ENCODE measurements around the gene PCGF3. TPM values are rescaled to one million over a fixed set of nuclear protein-coding genes. Genes with fewer than 3 reads are reported as not detected.

The PCGF3 gene
- total and polyA plus RNA-seq, 10 of the 15 experiments (the other 5 are each of a cell fraction or from before 2014, with no cell fraction given) = 2.2 to 43.8 (median 15.9) TPM

DNA sequence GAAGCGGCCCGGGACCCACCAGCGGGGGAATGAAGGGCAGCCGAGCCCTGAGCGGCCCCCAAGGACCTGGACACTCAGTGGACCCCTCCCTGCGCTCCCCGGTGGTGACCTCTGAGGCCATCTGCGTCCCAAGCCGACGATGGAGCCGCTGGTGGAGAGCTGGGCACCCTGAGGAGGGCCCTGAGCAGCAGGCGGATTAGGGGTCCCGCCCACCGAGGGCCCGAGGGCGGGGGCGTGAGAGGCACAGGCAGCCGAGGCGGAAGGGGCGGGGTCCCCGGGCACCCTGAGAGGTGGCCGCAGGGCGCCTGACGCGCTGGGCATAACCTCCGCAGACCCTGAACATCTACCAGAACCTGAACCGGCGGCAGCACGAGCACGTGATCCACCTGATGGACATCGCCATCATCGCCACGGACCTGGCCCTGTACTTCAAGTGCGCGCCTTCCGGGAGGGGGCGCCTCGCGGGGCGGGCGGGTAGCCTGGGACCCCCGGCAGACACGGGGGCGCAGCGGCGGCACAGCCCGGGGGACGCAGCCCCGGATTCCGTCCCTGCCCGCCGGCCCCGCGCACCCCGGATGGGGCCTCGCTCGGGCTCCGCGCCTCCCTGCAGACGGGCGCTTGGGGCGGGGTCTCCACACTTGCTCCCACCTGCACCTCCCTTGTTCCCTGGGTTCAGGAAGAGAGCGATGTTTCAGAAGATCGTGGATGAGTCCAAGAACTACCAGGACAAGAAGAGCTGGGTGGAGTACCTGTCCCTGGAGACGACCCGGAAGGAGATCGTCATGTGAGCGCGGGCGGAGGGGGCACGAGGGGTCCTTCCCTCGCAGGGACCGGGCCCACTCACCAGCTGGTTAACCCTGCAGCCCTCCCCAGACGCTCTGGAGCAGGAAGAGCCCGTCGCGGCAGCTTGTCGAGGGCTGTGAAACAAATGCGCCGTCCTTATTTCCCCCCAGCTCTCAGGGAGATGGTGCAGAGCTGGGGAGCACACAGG is 41.9 kb upstream of the PCGF3 start (continued):
- TF ChIP-seq, protein P1, sequence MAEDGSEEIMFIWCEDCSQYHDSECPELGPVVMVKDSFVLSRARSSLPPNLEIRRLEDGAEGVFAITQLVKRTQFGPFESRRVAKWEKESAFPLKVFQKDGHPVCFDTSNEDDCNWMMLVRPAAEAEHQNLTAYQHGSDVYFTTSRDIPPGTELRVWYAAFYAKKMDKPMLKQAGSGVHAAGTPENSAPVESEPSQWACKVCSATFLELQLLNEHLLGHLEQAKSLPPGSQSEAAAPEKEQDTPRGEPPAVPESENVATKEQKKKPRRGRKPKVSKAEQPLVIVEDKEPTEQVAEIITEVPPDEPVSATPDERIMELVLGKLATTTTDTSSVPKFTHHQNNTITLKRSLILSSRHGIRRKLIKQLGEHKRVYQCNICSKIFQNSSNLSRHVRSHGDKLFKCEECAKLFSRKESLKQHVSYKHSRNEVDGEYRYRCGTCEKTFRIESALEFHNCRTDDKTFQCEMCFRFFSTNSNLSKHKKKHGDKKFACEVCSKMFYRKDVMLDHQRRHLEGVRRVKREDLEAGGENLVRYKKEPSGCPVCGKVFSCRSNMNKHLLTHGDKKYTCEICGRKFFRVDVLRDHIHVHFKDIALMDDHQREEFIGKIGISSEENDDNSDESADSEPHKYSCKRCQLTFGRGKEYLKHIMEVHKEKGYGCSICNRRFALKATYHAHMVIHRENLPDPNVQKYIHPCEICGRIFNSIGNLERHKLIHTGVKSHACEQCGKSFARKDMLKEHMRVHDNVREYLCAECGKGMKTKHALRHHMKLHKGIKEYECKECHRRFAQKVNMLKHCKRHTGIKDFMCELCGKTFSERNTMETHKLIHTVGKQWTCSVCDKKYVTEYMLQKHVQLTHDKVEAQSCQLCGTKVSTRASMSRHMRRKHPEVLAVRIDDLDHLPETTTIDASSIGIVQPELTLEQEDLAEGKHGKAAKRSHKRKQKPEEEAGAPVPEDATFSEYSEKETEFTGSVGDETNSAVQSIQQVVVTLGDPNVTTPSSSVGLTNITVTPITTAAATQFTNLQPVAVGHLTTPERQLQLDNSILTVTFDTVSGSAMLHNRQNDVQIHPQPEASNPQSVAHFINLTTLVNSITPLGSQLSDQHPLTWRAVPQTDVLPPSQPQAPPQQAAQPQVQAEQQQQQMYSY (CRISPR knock-in tag; IDR thresholded peaks at IDR 0.05) = no peak
- 0 out of 2 replicates have a peak, but pooled peaks have one; percentile 21 for TF ChIP-seq LARP7 (IDR thresholded peaks at IDR 0.05)
- peak in 1 of 2 experiments; percentile 91; a peak in 2 of 3 replicates for TF ChIP-seq EGR1 (IDR thresholded peaks at IDR 0.05; ENCODE audit: borderline replicate concordance in 1 of 2, low read depth in 2 of 2, low read length in 2 of 2)
- TF ChIP-seq SMAD1 (IDR thresholded peaks at IDR 0.05; ENCODE audit: low read depth, partially characterized antibody) = no peak
- TF ChIP-seq POLR2A (IDR thresholded peaks at IDR 0.05; ENCODE audit: low read depth, low read length) = peak; percentile 82
- TF ChIP-seq RCOR1 (conservative IDR thresholded peaks at IDR 0.05; ENCODE audit: low read depth, low read length) = no peak
- TF ChIP-seq, protein P2, sequence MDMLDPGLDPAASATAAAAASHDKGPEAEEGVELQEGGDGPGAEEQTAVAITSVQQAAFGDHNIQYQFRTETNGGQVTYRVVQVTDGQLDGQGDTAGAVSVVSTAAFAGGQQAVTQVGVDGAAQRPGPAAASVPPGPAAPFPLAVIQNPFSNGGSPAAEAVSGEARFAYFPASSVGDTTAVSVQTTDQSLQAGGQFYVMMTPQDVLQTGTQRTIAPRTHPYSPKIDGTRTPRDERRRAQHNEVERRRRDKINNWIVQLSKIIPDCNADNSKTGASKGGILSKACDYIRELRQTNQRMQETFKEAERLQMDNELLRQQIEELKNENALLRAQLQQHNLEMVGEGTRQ (IDR thresholded peaks at IDR 0.05; ENCODE audit: borderline replicate concordance, low read depth, low read length) = peak; percentile 47
- TF ChIP-seq BHLHE40 (IDR thresholded peaks at IDR 0.05; ENCODE audit: borderline replicate concordance in 1 of 2, low read depth in 2 of 2, low read length in 1 of 2) = peak; percentile 48 to 69; a peak in 3 of 4 replicates
- TF ChIP-seq DPF2 (IDR thresholded peaks at IDR 0.05) = 0 out of 2 replicates have a peak, but pooled peaks have one; percentile 39
- no peak for TF ChIP-seq SREBF1 (IDR thresholded peaks at IDR 0.05; ENCODE audit: low read length)
- TF ChIP-seq ASH2L (IDR thresholded peaks at IDR 0.05; ENCODE audit: borderline replicate concordance, low read depth) = no peak
- TF ChIP-seq HDAC6 (IDR thresholded peaks at IDR 0.05; ENCODE audit: unreplicated experiment) = no peak
- TF ChIP-seq, protein P3, sequence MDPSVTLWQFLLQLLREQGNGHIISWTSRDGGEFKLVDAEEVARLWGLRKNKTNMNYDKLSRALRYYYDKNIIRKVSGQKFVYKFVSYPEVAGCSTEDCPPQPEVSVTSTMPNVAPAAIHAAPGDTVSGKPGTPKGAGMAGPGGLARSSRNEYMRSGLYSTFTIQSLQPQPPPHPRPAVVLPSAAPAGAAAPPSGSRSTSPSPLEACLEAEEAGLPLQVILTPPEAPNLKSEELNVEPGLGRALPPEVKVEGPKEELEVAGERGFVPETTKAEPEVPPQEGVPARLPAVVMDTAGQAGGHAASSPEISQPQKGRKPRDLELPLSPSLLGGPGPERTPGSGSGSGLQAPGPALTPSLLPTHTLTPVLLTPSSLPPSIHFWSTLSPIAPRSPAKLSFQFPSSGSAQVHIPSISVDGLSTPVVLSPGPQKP (IDR thresholded peaks at IDR 0.05; ENCODE audit: low read depth, low read length) = no peak
- no peak for TF ChIP-seq SMAD5 (IDR thresholded peaks at IDR 0.05; ENCODE audit: low read depth)
- TF ChIP-seq RBBP5 (conservative IDR thresholded peaks at IDR 0.05) = no peak
- TF ChIP-seq, protein P4, sequence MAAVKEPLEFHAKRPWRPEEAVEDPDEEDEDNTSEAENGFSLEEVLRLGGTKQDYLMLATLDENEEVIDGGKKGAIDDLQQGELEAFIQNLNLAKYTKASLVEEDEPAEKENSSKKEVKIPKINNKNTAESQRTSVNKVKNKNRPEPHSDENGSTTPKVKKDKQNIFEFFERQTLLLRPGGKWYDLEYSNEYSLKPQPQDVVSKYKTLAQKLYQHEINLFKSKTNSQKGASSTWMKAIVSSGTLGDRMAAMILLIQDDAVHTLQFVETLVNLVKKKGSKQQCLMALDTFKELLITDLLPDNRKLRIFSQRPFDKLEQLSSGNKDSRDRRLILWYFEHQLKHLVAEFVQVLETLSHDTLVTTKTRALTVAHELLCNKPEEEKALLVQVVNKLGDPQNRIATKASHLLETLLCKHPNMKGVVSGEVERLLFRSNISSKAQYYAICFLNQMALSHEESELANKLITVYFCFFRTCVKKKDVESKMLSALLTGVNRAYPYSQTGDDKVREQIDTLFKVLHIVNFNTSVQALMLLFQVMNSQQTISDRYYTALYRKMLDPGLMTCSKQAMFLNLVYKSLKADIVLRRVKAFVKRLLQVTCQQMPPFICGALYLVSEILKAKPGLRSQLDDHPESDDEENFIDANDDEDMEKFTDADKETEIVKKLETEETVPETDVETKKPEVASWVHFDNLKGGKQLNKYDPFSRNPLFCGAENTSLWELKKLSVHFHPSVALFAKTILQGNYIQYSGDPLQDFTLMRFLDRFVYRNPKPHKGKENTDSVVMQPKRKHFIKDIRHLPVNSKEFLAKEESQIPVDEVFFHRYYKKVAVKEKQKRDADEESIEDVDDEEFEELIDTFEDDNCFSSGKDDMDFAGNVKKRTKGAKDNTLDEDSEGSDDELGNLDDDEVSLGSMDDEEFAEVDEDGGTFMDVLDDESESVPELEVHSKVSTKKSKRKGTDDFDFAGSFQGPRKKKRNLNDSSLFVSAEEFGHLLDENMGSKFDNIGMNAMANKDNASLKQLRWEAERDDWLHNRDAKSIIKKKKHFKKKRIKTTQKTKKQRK (IDR thresholded peaks at IDR 0.05; ENCODE audit: low read depth, low read length) = no peak
- no peak for TF ChIP-seq CBX5 (IDR thresholded peaks at IDR 0.05; ENCODE audit: low read depth)

All from GM12878 (cell line).